CD1c-positive myeloid dendritic cell (primary cell): ENCODE data around the gene MEMO1.
"Not testable (repeated sequence)": the region's sequence is repeated elsewhere in the genome, so short reads cannot be mapped to it uniquely, and the experiment has no call there.

Experiments
- DNase-seq: peaks from one replicate; pipeline ENCODE4 v3.0.0-alpha.2; 2016; ENCODE audit errors: extremely low spot score

The MEMO1 gene

GRCh38 chr2:32010670-32011484 is at the start of gene MEMO1:
Gene MEMO1 (minus strand): TSS chr2:32011008. CDS start chr2:32010247, 761 bp downstream.
- DNase-seq = peak; percentile 95

- DNase-seq = no peak
Measured at GRCh38 chr2:32060266-32060665, 49.5 kb upstream of the MEMO1 start.

- DNase-seq = no peak
Measured at GRCh38 chr2:32058130-32058529, 47.3 kb upstream of the MEMO1 start.

- not testable (repeated sequence) for DNase-seq
Measured at GRCh38 chr2:32054583-32054982, 43.8 kb upstream of the MEMO1 start.

GRCh38 chr2:32051836-32052439 is 41.1 kb upstream of the MEMO1 start:
- no peak for DNase-seq

GRCh38 chr2:32043561-32043960 is 32.8 kb upstream of the MEMO1 start:
- no peak for DNase-seq

- DNase-seq = peak; percentile 95
Measured at GRCh38 chr2:32039447-32040219, 28.8 kb upstream of the MEMO1 start, which contains the start of gene DPY30. Gene DPY30 (minus strand): TSS chr2:32039805. CDS start chr2:32039456, 349 bp downstream.

GRCh38 chr2:32034198-32034887 is 23.5 kb upstream of the MEMO1 start:
- DNase-seq = not testable (repeated sequence)

- DNase-seq = not testable (repeated sequence)
Measured at GRCh38 chr2:32018789-32019482, 8.1 kb upstream of the MEMO1 start.

GRCh38 chr2:32012872-32013271 is 2.1 kb upstream of the MEMO1 start:
- no peak for DNase-seq

GRCh38 chr2:32011485-32011960 is 715 bp upstream of the MEMO1 start:
- peak; percentile 57 for DNase-seq

- DNase-seq = peak; percentile 61
Measured at GRCh38 chr2:32010280-32010669, 533 bp downstream of the MEMO1 start.

GRCh38 chr2:32009516-32010256 is 1.1 kb downstream of the MEMO1 start:
- peak; percentile 62 for DNase-seq

- peak; percentile 9 for DNase-seq
Measured at GRCh38 chr2:32008805-32009515, 1.8 kb downstream of the MEMO1 start.

- no peak for DNase-seq
Measured at GRCh38 chr2:32007121-32007391, 3.8 kb downstream of the MEMO1 start.

GRCh38 chr2:32005371-32005976 is 5.3 kb downstream of the MEMO1 start:
- no peak for DNase-seq

GRCh38 chr2:32003791-32004190 is 7.0 kb downstream of the MEMO1 start:
- DNase-seq = no peak

GRCh38 chr2:32002406-32002805 is 8.4 kb downstream of the MEMO1 start:
- DNase-seq = no peak

GRCh38 chr2:31999438-31999837 is 11.4 kb downstream of the MEMO1 start:
- no peak for DNase-seq
